Tibial nerve (tissue), 4 donors: ENCODE measurements around the gene SPAM1.

ENCODE experiments used
- CTCF ChIP-seq, 5 experiments: fragments of 200-600 bp in 3 of 5; fragments of 450-650 bp in 2 of 5; sonication (generic) in 3 of 5; IDR thresholded peaks; one replicate each; pipeline ENCODE4 v1.5.1; 2016 to 2019; ENCODE audit warnings: antibody characterized with exemption in 5 of 5, mild to moderate bottlenecking in 3 of 5, moderate library complexity in 2 of 5
- EP300 ChIP-seq, 2 donors: sonication (generic); formaldehyde crosslinking; IDR thresholded peaks; one replicate each; pipeline ENCODE4 v1.6.1; 2017; ENCODE audit warnings: antibody characterized with exemption in 2 of 2, mild to moderate bottlenecking in 1 of 2
- POLR2A ChIP-seq, 2 donors: fragments of 450-650 bp; IDR thresholded peaks; one replicate each; pipeline ENCODE4 v1.6.1; 2017; ENCODE audit warnings: antibody characterized with exemption in 2 of 2, mild to moderate bottlenecking in 2 of 2, moderate library complexity in 2 of 2

DNA sequence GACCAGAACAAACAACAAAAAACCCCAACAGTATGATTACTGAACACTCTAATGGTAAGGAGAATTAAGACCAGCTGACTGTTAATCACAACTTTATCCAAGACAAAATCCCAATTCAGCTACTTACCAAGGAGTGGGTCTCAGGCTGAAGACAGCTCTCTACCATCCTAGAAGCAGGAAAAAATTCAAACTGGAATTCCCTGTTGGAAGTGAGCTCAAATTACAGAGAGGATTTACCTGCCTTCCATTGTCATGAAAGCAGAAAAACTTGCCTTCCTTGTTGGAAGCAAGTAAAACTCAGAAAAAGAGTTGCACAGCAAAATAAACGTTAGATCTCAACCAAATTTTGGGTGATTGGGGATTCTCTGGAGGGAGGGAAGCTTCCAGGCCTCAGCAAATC lies 20.9 kb downstream of the SPAM1 start:
- no peak for TF ChIP-seq CTCF (IDR thresholded peaks at IDR 0.05)
- TF ChIP-seq POLR2A (IDR thresholded peaks at IDR 0.05): no peak
- TF ChIP-seq EP300 (IDR thresholded peaks at IDR 0.05): no peak
